Kidney epithelial cell (primary cell): ENCODE measurements around the gene C2orf68. TPM values are rescaled to one million over a fixed set of nuclear protein-coding genes. Genes with fewer than 3 reads are reported as not detected.

Source experiments
- DNase-seq: peaks from one replicate; pipeline ENCODE4 v3.0.0-alpha.2; 2010; ENCODE audit warnings: low read depth
- H3K27me3 ChIP-seq: 2 replicates; pipeline ENCODE4 v1.6.0; 2011; ENCODE audit warnings: low read length; ENCODE audit not compliant: control insufficient read depth, insufficient read depth
- H3K36me3 ChIP-seq: 2 replicates; pipeline ENCODE4 v1.5.1; 2011; ENCODE audit warnings: low read length; ENCODE audit not compliant: control insufficient read depth, insufficient read depth
- H3K4me3 ChIP-seq: 2 replicates; pipeline ENCODE4 v1.5.1; 2011; ENCODE audit warnings: low read depth, mild to moderate bottlenecking, control low read depth, low read length
- CTCF ChIP-seq: IDR thresholded peaks from 2 replicates; pipeline ENCODE4 v1.5.1; 2011; ENCODE audit warnings: mild to moderate bottlenecking, moderate library complexity, low read length, control low read depth, inconsistent platforms; ENCODE audit not compliant: insufficient read depth, poor library complexity, severe bottlenecking
- total RNA-seq: library from RNA; depleted of rRNA; stranded (reverse); fragments of >200 nt; gene quantifications from 2 replicates; pipeline ENCODE4 v1.2.3, GENCODE V29; 2015

The C2orf68 gene
- total RNA-seq, 1 donor from 2014 or later = 12.8 TPM

GRCh38 chr2:85598594-85599340, 13.1 kb downstream of the C2orf68 start:
- TF ChIP-seq CTCF = no peak
- no peak for DNase-seq
- Histone ChIP-seq H3K36me3 (no peaks in the 10 kb centered on the region), H3K4me3 (no peak overlapping the region), H3K27me3 (no peaks in the 10 kb centered on the region)

- Histone ChIP-seq H3K4me3 (no peak overlapping the region), H3K27me3 (no peaks in the 10 kb centered on the region), H3K36me3 (no peaks in the 10 kb centered on the region)
- TF ChIP-seq CTCF = no peak
- no peak for DNase-seq
Observed at GRCh38 chr2:85597241-85597640, 14.6 kb downstream of the C2orf68 start.

GRCh38 chr2:85596486-85597143, 15.3 kb downstream of the C2orf68 start:
- peak overlapping the region; percentile 68 for H3K4me3 ChIP-seq

GRCh38 chr2:85596026-85596333, 15.9 kb downstream of the C2orf68 start:
- no peak for DNase-seq

More at GRCh38 chr2:85596486-85597143, 15.3 kb downstream of the C2orf68 start:
- Histone ChIP-seq H3K27me3 (no peaks in the 10 kb centered on the region), H3K36me3 (no peaks in the 10 kb centered on the region)
- no peak for DNase-seq
- TF ChIP-seq CTCF = no peak

GRCh38 chr2:85595301-85596025, 16.4 kb downstream of the C2orf68 start, which contains the start of gene RNF181:
Gene RNF181, plus strand, starts transcription at chr2:85595745. Its CDS starts 19 bp downstream, at chr2:85595764.
- Histone ChIP-seq H3K4me3 (peak within 1 kb of the TSS; percentile 68), H3K36me3 (no peaks in the 10 kb centered on the region), H3K27me3 (no peaks in the 10 kb centered on the region)
- peak; percentile 98 for DNase-seq
- no peak for TF ChIP-seq CTCF

More at GRCh38 chr2:85596026-85596333, 15.9 kb downstream of the C2orf68 start:
- Histone ChIP-seq H3K36me3 (no peaks in the 10 kb centered on the region), H3K4me3 (peak overlapping the region; percentile 68), H3K27me3 (no peaks in the 10 kb centered on the region)
- no peak for TF ChIP-seq CTCF
